GF-D8 (cell line): ENCODE results near the gene HYAL3.

Source experiments
- DNase-seq: peaks from one replicate; lab custom pipeline; 2025; lab: John Stamatoyannopoulos, UW

The HYAL3 gene

DNA sequence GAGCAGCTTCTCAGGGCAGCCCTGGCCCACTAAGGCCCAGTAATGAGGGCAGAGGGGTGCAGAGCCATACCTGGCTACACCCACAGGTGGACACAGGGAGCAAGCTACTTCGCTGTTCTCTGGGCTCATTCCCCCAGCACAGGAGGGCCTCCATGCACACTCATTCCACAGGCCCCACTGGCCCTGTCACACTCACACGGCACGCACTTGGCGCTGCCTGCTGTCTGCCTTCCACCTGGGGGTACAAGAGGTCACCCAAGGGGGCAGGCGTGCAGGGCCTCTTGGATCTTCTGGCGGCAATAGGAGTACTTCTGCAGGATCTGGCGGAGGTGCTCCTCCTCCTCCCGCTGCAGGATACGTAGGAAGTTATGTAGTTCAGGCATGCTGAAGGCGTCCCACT, 31.1 kb upstream of the HYAL3 start:
- no peak for DNase-seq

DNA sequence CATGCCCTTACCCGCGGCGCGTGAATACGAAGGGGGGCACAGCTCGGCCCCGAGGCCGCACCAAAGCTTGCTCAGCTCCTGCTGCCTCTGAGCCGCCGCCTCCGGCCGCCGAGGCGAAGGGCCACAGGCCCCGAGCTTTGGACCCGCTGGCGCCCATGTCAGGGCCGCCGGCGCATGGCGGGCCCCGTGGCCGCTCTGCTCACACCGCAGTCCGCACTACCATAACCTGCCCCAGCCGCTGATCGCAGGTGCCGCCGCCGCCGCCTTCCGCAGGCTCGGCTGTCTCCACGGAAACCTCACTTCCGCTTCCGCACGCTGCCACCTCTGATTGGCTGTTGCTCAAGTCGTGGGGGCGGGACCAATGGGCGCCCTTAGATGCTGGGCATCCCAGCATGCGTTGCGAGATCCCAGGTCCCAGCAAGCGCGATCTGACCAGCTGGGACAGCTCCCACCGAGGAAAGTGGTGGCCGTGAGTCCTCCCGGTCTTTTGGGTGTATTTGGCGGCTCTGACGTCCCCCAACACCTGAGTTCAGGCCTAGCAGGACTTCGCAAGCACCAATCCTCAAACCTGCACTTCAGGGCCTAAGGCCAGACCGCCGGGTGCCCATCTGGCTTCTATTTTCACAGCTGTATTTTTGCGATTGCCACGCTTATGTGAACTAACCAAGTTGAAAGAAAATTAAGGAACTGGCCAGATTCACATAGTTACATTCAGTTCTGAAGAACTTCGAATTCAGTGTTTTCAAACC, 28.9 kb upstream of the HYAL3 start, which contains the start of gene TUSC2:
Gene TUSC2, minus strand, starts transcription at position 281 of the 749 bp plus-strand sequence. Its CDS starts 124 bp downstream, at position 157.
- DNase-seq: peak; percentile 90

DNA sequence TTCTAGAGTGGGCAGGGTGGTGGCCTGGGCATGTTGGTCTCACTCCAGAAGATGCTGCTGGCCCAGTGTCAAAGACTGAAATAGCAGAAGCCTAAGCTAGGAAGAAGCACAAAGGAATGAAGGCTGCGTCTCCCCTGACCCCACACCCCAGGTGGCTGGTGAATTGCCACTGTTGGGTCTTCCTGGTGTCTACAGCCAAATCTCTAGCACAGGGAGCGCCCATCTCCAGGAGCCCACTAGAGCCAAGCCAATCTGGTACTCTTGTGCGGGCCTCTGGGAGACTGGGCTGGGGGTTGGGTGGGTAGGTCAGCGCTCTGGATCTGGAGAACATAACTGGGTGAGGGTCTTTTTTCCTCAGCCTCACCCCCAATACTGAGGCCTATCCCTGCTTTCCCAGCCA, 27.9 kb upstream of the HYAL3 start:
- DNase-seq: no peak

DNA sequence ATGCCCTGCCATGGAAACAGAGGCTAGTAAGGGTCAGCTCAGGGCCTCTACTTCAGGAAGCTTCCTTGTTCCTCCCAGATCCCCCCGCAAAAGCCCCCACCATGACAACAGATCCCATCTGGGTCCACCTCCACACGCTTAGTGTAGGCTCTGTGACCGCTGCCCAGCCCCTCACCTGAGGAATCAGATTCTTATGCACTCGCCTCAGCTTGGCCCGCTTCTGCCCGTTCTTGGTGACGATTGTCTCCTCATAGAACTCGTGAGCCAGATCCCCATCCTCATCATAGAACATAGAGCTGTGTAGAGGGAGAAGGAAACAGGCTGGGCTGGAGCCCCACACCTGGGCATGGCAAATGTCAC, 27.0 kb upstream of the HYAL3 start:
- DNase-seq: no peak

DNA sequence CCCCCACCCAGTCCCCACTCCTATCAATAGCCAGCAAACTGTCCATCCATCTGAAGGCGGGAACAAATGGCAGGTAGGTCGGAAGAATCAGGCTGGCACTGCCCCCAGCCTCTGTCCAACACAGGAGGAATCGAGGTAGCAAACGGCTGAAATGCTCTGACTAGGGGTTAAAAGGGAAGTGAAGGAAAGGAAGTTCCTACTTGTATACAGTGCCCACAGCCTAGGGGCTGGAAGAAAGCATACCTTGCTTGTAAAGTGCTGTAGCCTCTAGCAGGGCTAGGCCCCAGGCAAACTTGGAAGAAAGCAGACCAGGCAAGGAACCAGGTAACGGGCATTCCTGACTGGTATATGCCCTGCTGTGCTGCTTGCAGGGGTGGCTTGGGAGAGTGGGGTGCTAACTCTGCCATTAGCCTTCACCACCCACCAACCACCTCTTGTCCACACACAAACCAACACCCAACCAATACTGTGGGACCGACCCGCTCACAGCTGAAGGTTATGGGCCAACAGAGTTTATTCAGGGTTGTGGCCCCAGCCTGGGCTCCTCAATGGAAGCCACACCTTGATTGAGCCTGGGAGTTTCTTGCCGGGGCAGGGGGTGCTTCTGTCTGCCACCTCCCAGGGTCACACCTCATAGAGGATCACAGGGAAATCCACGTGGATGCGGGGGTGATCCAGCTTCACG, 26.4 kb upstream of the HYAL3 start:
- DNase-seq: no peak

DNA sequence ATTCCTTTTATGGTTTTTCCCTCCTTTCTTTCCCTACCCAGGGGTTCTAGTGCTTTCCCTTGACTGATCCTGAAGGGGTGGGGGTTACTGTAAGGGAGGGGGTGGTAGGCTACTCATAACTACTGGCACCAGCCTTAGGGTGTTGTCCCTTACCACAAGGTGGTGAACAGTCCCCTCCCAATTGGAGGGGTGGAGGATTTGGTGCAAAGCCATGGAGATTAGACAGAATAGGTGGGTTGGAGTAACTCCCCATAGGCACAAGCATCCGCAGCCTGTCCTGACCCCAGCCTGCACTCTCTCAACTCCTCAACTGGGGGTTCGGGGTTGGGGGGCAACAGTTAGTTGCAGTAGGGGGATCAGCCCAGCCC, 25.9 kb upstream of the HYAL3 start:
- DNase-seq: no peak

DNA sequence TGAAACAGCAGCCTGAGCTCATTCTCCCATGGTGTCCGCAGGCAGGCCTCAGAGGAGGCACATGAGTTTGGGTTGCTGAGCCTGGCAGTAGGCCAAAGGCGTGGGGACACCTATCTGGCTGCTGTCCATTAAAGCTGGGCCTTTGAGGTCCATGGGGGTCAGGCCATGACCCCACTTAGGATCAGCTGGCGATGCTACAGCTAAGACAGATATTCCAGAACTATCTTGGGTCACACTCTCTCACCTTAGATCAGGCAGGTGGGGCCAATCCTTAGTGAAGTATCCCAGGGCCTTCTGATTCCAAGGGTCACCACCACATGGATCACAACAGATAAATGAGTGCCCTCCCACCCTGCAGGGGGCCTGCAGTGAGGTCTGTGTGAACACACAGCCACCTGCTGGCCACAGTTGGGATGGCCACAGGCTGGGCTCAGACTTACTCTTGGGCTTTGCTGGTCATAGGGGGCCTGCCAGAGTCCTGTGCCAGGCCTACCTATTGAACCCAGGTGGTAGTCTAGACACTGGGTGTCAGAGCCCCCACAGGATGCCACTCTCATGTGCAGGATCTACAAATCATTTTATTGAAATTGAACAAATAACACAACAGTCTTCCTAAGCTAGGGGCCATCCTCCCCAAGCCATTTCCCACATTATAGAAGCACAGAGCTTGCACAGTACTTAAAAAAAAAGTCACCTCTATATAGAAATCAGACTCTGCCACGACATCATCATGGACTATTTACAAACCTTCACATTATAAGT, 25.3 kb upstream of the HYAL3 start:
- DNase-seq: peak; percentile 32

DNA sequence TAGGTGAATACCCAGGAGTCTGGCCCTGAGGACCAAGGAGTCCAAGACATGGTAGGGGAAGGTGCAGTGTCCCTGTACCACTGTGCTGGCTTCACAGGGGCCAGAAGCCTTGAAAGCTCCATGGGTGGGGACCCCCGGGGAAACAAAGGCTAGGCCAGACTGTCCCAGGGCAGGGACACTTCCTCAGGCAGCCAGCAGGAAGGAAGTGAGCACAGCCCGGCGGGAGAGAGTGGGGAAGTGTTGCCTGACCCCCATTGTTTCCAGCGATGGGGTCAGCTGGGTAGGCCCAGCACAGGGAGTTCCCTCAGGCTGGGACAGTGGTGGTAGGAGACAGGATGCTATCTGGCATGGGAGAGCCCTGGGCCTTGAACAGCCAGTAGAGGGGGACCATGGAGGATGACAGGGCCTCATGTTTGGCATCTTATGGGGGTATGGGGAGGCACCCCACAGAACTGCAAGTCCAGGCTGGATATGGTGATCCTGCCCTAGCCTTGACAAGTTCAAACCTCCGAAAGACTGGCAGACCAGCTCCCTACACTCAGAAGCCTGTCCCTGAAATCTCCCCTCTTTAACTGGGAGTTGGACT, 24.5 kb upstream of the HYAL3 start:
- DNase-seq: no peak

DNA sequence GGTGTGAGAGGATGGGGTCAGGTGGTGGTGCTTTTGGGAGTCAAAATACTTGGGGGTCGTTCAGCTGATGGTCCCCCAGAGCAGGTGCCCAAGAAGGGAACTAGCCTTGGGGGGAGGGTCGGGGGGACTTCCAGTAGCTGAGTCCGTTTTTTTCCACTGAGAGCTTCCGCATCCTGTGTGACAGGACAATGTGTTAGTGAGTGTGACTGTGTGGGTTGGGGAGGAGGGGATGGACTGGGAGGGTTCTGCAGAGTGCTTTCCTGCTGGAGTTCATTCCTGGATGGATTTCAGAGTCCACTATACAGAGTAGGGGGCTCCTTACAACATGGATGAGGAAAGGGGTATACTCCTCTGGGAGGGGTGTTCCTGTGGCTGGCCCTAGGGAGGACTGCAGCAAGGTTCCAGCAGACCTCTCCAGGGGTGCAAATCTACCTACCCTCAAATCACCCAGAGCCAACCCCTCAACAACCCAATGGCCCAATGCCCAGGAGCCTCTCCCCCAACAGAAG, 23.9 kb upstream of the HYAL3 start:
- DNase-seq: no peak

DNA sequence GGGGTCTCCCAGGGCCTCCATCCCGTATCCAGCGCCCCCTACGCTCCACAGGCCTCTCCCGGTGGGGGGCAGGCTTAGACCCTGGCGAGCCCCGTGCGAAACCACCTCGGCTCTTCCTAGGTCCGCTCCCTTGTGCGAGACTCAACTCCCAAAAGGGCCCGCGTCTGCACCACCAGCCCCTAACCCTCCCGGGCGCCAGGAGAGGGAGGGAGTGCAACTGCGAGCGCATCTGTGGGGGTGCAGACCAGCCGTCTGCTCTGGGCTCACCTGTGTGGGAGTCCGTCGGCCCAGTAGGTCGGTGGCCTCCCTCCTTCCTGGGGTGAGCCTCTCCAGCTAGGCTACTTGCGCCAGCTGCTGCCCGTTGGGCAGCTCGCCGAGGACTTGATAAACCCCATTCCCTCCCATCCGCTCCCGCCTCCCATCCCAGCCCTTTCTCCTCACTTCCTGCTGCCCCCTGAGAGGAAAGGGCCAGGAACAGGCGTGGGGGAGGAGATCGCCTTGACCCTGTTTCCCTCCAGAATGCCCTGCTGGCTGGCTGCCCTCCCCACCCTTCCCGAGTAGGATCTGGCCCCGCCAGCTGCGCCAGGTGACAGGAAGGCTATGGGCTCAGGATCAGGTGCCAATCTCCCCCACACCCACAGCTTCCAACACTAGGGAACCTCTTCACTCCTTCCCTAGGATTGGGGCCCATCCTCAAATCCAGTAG, 23.3 kb upstream of the HYAL3 start, which contains the start of gene HYAL2:
Gene HYAL2, minus strand, starts transcription at position 360 of the 706 bp plus-strand sequence. CDS start 2,256 bp downstream, outside the sequence.
- no peak for DNase-seq

DNA sequence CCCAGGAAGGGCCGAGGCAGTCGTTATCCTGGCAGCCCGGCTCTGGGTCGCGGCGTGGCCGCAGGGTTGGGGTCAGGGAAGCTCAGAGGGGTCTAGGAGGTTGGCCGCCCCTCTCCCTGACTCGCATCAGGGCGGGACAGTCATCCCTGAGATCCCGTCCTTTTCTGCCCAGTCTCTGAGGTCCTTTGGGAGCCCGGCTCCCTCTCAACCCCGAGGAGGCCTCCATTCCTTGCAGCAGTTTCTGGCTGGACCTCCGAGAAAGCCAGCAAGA, 22.8 kb upstream of the HYAL3 start:
- no peak for DNase-seq

DNA sequence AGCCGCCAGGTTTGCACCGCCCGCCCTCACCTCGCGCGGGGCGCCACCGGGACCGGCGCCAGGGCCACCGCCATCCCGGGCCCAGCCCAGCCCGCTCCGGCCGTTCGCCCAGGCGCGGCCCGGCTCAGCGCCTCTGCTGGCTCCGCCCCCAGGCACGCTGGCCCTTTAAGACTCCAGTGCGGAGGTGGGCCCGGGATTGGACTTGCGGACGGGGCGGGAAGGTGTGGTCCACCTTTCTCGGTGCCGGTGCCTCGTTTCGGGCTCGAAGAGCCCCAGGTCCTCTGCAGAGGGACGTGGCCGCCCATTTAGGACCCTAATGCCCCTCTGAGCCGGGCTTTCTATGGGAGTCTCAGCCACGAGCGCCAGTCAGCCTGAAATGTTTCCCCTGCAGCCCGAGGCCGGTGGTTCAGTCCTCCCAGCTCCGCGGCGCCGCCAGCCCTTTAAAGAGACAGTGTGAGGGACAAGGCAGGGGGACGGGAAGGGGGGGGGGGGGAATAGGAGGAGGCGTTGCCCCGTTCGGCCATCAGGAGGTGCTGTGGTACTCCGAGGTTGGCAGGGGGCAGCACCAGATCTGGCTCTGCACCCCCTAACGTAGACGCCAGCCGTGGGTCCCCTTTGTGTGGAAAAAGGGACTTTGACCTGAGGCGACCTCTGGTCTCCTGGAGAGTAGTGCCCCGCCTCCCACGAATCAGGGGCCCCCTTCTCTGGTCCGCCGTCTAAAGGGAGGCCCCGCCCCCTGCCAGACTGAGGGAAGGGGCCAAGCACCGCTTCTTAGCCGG, 22.3 kb upstream of the HYAL3 start:
- peak; percentile 60 for DNase-seq

DNA sequence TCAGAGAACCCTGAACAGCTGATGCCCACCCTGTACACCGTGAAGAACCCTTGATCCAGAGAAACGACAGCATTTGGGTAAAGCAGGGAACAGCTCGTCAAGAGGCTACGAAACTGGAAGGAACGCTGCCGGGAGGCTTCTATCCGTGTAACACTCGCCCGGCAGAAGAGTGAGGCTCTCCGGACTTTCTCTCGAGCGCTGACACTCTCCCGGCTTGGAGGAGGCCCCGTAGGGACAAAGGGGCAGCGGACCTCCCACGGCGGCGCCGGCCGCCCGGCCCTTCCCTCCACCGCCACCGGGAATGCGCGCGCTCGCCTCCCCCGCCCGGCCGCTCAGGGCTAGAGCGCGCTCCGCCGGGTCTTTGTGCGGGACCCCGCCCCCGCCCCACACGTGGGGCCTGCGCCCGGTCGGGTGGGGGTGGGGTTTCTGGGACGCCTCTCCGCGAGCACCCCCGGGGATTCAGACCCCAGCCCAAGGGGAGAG, 21.7 kb upstream of the HYAL3 start:
- DNase-seq: no peak

DNA sequence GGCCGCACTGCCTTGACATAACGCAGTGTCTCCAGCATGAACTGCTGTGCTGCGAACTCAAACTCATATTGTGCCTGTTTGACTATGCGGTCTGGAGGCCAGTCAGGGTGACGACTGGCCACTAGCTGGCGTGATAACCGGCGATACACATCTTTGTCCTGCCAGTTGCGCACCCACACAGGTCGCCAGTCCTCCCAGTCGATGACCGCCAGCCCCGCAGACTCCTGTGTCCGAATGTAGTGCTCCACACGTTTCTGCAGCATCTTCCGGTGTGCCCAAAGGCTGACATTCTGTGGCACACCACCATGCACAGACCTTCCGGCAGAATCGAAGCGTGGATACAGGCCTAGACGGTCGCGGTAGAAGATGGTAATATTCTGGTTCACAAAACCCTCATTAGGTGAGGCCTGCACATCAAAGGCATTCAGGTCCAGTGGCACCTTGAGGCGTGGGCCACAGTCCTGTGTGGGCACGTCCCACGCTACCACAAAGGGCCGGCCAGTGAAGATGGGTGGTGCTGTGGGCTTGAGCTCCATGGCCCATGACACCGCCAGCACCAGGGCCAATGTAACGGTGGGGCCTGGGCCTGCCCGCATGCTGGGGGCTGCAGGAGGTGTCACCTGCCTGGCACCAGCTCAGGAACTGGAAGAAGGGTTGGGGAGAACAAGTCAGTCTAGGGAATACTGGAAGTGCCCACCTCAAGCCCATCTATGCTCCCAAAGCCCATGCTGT, 20.9 kb upstream of the HYAL3 start:
- no peak for DNase-seq

DNA sequence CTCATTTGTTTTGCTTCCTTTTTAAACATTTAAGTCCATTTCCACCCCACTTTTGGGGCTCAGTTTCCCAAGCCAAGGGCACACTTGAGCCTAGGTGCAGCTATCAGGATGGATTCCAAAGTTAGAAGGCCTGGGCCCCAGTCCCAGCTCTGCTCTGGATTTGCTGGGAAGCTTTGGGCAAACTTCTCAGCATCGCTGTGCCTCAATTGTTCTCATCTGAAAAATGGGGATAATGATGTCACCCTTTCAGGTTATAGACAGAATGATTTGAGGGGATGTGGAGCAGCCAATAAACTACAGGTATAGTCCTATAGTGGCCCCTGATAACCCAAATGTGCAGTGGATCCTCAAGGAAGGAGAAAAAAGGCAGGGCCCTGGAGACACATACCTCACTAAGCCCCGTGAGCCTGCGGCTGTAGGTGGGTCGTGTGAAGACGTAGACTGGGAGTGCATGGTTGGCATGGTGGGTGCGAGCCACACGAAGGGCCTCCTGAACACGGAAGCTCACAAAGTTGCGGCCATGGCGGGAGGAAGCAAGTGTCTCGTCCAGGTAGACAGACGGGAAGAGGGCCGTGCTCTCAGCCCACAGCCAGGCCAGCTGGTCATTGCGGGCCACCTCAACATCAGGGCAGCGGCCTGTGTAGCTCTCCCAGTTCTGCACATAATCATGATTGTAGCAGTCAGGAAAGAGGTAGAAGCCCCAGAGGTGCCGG, 20.1 kb upstream of the HYAL3 start:
- no peak for DNase-seq

DNA sequence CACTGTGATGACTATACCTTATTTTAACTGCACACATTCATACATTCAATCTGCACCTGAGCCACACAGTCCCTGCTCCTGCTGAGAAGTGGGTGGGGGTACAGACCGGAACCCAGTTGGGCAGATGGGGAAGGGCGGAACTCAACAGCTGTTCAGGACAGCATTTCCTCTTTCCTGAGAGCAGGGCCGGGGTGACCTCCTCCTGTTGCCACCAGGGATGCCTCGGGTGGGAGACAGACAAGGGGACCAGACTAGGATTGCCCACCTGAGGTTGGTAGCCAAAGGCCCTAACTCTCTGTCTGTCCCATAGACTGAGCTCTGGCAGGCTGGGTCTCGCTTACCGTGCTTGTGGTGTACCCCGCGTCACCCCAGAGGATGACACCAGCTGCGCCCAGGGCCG, 19.4 kb upstream of the HYAL3 start:
- no peak for DNase-seq

DNA sequence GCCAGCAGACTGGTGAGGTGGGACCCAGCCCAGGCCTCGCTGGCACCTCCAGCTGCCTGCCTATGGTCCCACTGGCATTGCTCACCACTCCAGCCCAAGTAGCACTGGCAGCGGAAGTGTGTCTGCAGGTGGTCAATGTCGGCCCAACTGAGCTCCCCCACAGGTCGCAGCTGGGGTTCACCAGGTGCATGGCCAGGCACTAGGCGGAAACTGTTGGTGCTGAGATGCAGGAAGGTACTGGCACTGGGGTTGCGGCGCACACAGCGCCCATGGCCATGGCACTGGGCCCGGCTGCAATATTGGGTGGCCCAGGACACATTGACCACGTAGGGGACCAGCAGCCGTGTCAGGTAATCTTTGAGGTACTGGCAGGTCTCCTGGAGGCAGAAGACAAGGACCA, 19.0 kb upstream of the HYAL3 start:
- DNase-seq: no peak

DNA sequence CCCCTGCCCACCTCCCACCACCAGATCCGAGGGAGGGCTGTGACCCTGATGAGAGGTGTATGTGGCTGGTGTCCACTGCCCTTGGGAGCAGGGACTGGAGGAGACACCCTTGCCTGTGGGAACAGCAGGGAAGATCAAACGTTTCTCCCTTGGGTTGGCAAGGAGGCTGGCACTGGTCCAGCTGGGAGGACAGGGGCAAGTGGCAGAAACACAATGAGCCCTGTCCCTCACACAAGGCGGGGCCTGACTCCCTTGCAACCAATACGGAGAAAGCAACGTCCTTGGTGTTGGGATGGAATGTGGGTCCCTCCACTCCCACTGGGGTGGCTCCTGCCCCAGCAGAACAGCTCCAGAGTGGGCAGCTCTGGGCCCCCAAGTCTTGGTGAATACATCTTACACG, 18.1 kb upstream of the HYAL3 start:
- no peak for DNase-seq

DNA sequence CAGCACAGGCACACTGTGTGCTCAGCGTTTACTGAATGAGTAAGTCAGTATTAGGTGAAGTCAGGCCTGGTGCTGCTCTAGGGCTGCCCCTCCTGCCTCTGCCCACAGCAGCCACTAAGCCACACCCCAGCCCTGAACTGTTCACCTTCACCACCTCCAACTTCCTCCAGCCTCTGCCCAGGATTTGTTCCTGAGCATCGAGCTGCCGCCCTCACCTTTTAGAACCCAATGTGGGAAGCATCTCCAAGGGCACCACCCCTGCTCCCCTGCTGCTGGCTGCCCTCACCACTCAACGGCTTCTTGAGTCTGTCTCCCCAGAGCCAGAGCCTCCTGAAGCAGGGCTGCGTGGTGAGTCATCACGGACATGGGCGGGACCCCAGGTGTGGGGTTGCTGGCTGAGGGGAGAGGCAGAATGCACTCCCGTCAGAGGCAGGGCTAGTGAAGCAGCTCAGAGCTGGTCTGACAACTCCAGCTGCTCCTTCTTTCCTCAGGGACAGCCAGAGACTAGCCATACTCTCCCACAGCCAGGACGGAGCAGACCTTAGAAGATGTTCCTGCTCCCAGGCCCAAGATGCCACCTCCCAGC, 17.5 kb upstream of the HYAL3 start:
- DNase-seq: no peak
